Endothelial cell (in vitro differentiated cells): ENCODE data around the gene PNPLA1. TPM values are rescaled to one million over a fixed set of nuclear protein-coding genes. Genes with fewer than 3 reads are reported as not detected.
A peak's percentile ranks its signal among the peaks of the same experiment; 100 is the strongest.

ENCODE experiments used
- DNase-seq: peaks from one replicate; pipeline ENCODE4 v3.0.0; 2021; ENCODE audit warnings: low spot score
- H3K27ac Mint-ChIP-seq: one replicate; pipeline ENCODE4 v1.8.0; 2021; ENCODE audit warnings: mixed read lengths, inconsistent platforms; ENCODE audit not compliant: unreplicated experiment
- H3K27me3 Mint-ChIP-seq: one replicate; pipeline ENCODE4 v1.8.0; 2021; ENCODE audit warnings: mild to moderate bottlenecking, moderate library complexity, mixed read lengths, inconsistent platforms; ENCODE audit not compliant: unreplicated experiment
- H3K36me3 Mint-ChIP-seq: one replicate; pipeline ENCODE4 v1.8.0; 2021; ENCODE audit warnings: mild to moderate bottlenecking, low read depth, mixed read lengths, inconsistent platforms; ENCODE audit not compliant: unreplicated experiment
- H3K4me1 Mint-ChIP-seq: one replicate; pipeline ENCODE4 v1.8.0; 2021; ENCODE audit warnings: mild to moderate bottlenecking, mixed read lengths, inconsistent platforms; ENCODE audit not compliant: unreplicated experiment
- H3K4me3 Mint-ChIP-seq: one replicate; pipeline ENCODE4 v1.8.0; 2021; ENCODE audit warnings: mild to moderate bottlenecking, mixed read lengths, inconsistent platforms; ENCODE audit not compliant: unreplicated experiment
- H3K9me3 Mint-ChIP-seq: one replicate; pipeline ENCODE4 v1.8.0; 2021; ENCODE audit warnings: mixed read lengths, inconsistent platforms; ENCODE audit not compliant: unreplicated experiment
- CTCF ChIP-seq: fragments of 200-600 bp; sonication (generic); IDR thresholded peaks from one replicate; pipeline ENCODE4 v1.5.0; 2021; ENCODE audit warnings: antibody characterized with exemption; ENCODE audit not compliant: unreplicated experiment
- total RNA-seq: library from RNA; stranded (reverse); fragmentation: NEBNext Ultra II Directional; extraction: Animal tissue kit (Norgen Biotek cat#: 25700); gene quantifications from one replicate; pipeline ENCODE4 v1.2.1, GENCODE V29; 2021; ENCODE audit not compliant: unreplicated experiment

The PNPLA1 gene
- total RNA-seq, 1 donor from 2014 or later = not detected

GRCh38 chr6:36320475-36320874 lies 50.6 kb downstream of the PNPLA1 start:
- TF ChIP-seq CTCF = no peak
- no peak for DNase-seq
- Mint-ChIP-seq H3K27me3 (peaks cover 9% of the 10 kb centered on the region), H3K36me3 (peaks cover 3% of the 10 kb centered on the region), H3K9me3 (no peaks in the 10 kb centered on the region), H3K27ac (no peak overlapping the region), H3K4me3 (no peak overlapping the region), H3K4me1 (no peaks in the 10 kb centered on the region)

GRCh38 chr6:36322591-36322990 lies 52.7 kb downstream of the PNPLA1 start:
- H3K4me3 Mint-ChIP-seq = no peak overlapping the region
- TF ChIP-seq CTCF = no peak
- no peak for DNase-seq
- H3K36me3 Mint-ChIP-seq = peaks cover 3% of the 10 kb centered on the region
- H3K4me1 Mint-ChIP-seq = peaks cover 2% of the 10 kb centered on the region
- H3K9me3 Mint-ChIP-seq = no peaks in the 10 kb centered on the region
- H3K27ac Mint-ChIP-seq = no peak overlapping the region
- peaks cover 9% of the 10 kb centered on the region for H3K27me3 Mint-ChIP-seq

- Mint-ChIP-seq H3K27ac (no peak overlapping the region), H3K27me3 (peaks cover 9% of the 10 kb centered on the region), H3K4me3 (no peak overlapping the region), H3K4me1 (peaks cover 2% of the 10 kb centered on the region), H3K9me3 (no peaks in the 10 kb centered on the region), H3K36me3 (peaks cover 3% of the 10 kb centered on the region)
- TF ChIP-seq CTCF = no peak
- peak; percentile 47 for DNase-seq
Measured at GRCh38 chr6:36323062-36323461, 53.2 kb downstream of the PNPLA1 start.

- Mint-ChIP-seq H3K4me3 (no peak overlapping the region), H3K36me3 (peaks cover 3% of the 10 kb centered on the region), H3K9me3 (no peaks in the 10 kb centered on the region), H3K4me1 (peaks cover 2% of the 10 kb centered on the region), H3K27ac (no peak overlapping the region), H3K27me3 (peaks cover 8% of the 10 kb centered on the region)
- TF ChIP-seq CTCF = no peak
- DNase-seq = no peak
Measured at GRCh38 chr6:36324191-36324590, 54.3 kb downstream of the PNPLA1 start.

GRCh38 chr6:36324715-36325114 lies 54.9 kb downstream of the PNPLA1 start:
- no peak for TF ChIP-seq CTCF
- DNase-seq = no peak
- peaks cover 8% of the 10 kb centered on the region for H3K27me3 Mint-ChIP-seq
- peaks cover 2% of the 10 kb centered on the region for H3K4me1 Mint-ChIP-seq
- no peak overlapping the region for H3K27ac Mint-ChIP-seq
- peaks cover 3% of the 10 kb centered on the region for H3K36me3 Mint-ChIP-seq
- H3K4me3 Mint-ChIP-seq = no peak overlapping the region
- no peaks in the 10 kb centered on the region for H3K9me3 Mint-ChIP-seq
